GM19328 (cell line): ENCODE results near the gene SMAD3.

Source experiments
- ATAC-seq: cut with Tn5 transposase; IDR thresholded peaks from one replicate; pipeline ENCODE4 v1.9.1; 2021; ENCODE audit warnings: mild to moderate bottlenecking, moderate library complexity; ENCODE audit not compliant: unreplicated experiment

Gene SMAD3

DNA sequence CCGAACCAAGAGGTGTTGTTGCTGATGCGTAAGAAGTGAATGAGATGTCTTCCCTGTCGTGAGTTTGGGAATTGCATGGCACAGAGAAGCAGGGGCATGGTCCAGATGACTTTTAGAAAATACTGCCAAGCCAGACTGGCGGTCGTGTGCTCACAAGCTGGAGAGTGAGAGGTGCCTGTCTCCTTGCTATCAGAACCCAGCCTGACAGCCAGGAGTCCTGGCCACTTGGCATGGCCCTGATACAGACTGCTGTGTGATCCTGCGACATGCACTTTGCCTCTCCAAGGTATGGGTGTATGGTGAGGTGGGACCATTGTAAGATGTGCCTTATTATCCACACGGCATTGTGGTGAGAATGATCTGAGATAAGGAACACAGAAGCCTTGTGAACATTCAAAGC lies 93.0 kb downstream of the SMAD3 start:
- ATAC-seq: no peak

DNA sequence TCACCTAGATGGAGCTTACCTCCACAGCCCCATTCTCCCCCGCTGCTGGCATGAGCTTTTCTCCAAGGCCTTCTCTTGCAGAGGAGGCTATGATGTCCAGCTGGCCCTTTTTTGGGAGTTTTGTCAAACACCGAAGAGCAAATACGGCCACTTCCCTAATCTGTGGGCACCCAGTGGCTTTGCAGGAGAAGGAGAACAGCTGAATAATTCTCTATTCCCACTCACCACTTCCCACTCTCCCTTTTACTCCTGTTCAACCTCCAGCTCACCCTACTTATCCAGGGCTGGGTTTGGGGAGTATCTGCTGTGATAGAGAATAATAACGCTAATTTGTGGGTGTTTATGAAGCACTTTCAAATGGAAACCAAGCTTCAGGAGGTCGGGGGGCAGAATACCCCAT lies 96.0 kb downstream of the SMAD3 start:
- ATAC-seq: no peak

DNA sequence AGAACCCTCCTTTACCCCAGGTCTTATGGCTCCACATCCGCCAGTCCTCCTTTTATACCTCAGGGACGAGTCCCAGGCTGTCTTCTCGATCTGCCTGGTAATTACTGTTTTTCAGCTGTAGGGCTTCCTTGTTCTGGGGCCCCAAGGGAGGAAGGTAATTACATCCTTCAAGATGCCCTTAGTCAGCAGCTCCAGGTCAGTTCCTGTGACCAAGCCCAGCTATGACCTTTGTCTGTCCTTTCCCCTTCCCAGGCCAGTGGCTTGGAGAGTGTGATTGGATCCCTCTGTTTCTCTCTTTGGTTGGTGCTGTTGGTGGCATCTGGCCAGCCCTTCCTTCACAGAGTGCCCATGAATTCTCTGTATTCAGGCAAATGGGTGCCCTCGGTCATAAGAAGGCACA lies 96.5 kb downstream of the SMAD3 start:
- ATAC-seq: no peak

DNA sequence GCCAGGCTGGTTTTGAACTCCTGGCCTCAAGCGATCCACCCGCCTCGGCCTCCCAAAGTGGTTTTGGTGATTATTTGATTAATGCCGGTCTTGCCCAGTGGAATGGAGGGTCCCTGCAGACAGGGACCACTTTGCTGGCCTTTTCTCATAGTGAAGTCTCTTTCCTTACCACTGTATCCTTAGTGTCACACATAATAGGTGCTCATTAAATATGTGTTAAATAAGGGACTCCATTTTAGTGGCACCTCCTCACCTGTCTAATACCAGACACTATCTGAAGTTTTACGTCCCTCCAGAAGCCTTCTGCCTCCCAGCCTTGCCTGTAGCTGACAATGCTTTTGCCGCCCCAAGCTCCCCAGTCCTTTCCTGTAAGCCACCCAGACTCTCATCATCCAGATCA lies 97.8 kb downstream of the SMAD3 start:
- no peak for ATAC-seq

DNA sequence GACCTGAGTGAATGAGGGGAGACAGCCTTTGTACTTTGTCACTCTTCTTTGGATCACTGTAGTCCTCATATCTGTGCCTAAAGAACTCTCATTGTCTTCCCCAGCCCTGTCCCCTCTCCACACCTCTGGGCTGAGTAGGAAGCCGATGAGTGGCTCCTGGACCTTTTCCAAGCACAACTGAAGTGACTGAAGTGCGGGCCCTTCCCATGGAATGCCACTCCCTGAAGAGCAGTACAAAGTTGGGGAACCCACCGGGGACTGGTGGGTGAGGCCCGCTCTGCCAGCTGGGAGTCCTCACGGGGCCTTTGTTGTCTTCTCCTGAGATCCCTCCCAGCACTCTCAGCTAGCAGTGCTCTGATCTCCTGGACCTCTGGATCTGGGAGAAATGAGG lies 99.0 kb downstream of the SMAD3 start:
- no peak for ATAC-seq

DNA sequence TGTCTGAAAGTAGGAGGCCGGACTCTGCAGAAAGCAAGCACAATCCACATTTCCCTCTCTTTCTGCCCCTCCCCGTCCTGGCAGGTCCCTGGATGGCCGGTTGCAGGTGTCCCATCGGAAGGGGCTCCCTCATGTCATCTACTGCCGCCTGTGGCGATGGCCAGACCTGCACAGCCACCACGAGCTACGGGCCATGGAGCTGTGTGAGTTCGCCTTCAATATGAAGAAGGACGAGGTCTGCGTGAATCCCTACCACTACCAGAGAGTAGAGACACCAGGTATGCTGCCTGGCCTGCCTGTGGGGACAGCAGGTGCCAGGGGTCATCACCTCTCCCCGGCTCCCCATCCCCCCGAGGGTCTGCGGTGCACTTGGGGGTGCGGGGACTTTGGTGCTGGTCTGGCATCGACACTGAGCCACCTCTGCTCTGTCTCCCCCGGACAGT lies 99.4 kb downstream of the SMAD3 start:
- ATAC-seq: no peak

DNA sequence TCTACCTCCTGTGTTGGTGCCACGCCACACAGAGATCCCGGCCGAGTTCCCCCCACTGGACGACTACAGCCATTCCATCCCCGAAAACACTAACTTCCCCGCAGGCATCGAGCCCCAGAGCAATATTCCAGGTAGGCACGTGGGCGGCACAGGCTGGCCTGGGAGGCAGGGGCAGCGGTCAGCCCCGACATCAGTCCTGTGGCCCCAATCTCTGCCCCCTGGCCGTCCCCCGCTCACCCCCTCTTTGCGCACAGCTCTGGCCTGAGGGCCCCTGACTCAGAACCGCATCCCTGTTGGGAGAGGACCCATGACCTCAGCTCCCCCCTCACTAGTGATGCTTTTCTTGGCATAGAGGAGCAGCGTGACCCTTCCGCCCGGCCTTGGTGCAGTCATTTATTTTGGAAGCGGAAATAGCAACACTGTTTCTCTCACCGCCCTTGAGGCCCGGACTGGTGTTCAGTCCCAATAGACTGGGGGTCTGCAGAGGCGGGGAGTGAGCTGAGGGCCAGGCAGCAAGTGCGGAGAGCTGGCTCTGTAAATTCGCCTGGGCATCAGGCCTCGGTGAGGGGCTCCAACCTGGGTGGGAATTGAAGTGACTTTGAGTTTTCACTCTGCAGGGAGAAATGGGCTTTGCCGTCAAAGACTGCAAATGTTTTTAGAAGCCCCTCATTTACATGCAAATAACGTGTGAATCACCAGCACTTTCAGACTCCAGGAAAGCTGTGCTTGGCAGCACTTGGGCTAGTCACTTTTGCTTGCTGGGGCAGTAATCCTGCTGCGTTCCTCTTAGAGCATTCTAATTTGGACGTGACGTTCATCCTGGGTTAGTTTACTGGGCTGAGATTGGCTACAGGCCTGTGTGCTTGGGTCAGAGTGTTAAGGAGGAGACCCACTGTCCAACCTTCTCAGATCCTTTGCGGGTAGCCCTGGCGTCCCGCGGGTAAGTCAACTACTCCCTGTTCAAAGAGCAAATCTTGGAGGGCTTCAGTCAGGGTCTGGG lies 100.2 kb downstream of the SMAD3 start:
- ATAC-seq: no peak

DNA sequence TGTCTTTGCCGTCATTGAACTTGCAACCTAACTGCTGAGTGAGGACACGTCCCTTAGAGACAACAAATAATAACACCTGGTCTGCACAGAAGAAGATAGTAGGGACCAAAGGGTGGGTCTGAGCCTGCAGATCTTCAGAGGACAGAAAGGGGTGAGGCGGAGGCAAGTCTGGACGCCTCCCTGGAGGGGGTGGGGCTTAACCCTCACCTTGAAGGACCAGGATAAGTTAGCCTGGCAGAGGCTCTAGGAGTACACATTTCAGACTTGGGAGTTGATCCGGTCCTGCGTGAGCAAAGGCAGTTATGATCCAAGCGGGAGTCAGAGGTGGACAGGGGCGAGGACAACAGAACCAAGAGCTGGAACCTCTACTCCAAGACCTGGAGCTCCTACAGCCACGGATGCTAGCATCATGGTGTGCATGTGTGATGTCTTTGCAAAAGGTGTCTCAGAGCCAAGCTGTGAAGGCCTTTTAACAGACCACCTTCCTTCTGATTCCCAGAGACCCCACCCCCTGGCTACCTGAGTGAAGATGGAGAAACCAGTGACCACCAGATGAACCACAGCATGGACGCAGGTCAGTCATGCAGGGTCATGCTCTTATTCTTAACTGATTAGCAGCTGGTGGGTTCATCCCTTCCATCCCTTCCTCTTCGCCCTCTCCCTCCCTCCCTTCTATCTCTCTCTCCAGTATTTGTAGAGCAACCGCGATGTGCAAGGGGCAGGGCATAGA lies 101.0 kb downstream of the SMAD3 start:
- ATAC-seq: no peak

DNA sequence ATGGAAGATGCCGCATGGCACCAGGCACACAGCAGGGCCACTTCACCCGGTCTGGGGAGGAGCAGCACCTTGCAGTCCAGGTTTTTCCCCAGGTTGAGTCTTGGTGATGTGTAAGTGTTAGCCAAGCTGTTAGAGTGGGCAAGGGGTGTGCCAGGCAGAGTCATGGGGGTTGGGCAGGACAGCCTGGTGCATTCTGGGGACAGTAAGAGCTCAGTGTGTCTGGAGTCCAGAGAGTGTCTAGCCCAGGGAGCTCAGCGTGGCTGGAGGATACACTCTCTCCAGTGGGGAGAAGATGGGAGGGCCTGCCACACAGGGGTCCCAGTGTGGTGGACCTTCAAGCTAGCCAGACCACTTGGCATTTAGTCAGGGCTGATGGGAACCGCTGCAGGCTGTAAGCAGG lies 101.7 kb downstream of the SMAD3 start:
- ATAC-seq: no peak

DNA sequence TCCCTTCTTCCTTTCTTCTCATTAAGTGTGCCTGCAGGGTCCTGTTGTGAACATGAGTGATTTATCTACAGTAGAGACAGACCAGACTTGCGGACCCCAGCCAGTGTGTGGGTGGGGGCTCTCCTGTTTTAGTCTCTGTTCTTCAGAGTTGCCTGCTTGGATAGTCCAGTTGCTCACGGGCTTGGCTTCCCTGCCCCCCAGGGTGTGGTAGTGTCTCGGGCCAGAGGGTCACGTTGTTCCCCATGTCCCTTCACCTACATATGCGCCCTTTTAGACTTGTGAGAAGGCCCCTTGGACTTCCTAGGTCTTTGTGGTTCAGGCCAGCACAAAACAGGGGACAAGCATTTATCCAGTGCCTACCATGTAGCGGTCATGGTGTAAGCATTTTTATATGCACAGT lies 103.3 kb downstream of the SMAD3 start:
- no peak for ATAC-seq

DNA sequence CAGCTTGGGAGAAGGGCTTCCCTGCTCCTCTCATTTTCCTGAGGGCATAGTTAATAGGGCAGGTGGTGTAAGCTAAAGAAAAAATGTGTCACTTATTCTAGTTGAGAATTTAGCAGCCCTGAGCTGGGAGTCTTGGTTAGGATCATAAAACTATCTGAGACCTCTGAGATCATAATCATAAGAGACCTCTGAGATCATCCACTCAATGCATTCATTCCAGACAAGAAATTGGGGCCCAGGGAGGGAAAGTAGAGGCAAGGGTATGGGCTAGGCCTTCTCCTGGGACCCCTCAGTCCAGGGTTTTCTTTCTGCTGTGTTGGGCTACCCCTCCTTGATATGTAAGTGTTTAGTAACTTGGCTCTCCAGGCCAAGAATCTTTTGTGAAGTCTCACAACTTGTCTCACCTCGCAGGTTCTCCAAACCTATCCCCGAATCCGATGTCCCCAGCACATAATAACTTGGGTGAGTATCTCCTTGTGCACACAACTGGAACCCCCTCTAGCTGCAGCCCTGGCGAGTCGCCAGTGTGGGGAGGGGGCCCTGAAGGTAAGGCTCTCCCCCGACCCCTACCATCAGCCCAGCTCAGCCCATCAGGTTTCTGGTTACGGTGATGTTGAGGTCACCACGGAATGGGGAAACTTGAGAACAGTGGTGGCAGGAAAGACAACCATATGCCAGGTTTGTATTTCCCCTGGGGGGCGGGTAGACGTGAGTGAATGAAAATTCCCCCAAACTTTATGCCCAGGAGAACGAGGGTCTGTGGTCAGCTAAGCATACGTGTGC lies 104.9 kb downstream of the SMAD3 start:
- no peak for ATAC-seq

DNA sequence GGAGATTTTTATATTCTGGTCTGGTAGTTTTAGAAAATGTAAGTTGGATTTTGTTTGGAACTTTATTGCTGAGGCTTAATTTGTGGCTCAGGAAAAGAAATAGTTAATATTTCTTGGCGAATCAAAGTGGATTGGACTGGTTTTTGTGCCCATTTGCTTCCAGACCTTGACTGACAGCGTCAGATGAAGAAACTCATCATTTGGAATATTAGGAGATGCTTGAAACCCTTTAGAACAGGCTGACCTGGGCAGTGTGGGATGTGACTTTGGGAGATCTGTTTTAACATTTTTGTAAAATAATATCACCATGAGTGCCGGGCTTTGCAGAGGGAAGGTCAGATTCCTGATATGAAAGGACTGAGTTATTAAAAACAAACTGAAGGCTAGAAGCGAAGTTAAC lies 106.1 kb downstream of the SMAD3 start:
- ATAC-seq: no peak

DNA sequence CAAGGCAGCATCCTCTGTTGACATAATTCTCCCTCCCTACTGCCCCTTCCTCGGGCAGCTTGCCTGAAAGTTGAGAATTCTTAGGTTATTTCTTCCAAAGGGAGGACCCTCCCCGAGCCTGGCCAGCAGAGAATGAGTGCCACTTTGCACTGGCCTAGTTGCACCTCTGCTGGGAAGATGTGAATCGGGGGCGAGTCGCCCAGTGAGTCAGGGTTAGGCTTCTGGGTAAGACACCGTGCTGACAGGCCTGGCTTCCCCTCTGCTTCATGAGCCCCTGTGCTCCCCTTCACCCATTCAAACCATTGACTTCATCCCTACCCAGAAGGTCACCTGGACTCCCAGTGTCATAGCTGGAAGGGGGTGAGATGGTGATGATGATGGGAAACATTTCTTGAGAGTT lies 106.8 kb downstream of the SMAD3 start:
- ATAC-seq: no peak

DNA sequence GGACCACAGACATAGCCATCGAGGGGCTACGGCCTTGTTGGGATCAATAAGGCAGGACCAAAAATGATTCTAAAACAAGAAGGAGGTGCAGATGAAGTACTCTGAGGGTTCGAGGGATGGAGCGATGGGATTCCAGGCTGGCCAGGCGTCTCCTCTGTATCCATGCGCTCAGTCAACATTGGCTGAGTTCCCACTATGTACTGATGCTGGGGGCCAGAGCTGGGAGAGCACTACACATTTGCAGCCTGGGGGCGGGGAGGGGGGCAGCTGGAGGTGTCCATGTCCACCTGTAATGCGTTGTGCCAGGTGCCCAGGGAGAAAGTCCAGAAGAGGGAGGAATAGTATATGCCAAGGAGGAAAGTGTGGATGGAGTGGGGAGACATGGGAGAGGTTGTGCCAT lies 107.6 kb downstream of the SMAD3 start:
- ATAC-seq: no peak

DNA sequence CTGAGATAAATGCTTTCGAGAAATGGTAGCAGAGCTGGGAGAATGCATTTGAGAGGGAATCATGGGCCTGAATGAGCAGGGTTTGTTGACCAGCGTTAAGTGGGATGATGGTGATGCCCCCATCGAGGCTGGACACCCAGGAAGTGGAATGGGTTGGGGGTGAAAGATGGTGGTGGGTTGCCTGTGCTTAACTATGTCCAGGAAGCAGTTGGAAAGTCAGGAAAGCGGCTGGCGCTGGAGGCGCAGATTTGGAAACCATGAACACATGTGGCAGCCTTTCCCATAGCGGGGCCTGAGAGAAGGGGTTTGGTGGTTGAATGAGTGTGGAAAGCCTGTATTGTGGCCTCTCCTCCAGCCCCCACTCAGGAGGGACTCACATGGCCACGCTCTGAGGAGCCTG lies 108.4 kb downstream of the SMAD3 start:
- ATAC-seq: no peak

DNA sequence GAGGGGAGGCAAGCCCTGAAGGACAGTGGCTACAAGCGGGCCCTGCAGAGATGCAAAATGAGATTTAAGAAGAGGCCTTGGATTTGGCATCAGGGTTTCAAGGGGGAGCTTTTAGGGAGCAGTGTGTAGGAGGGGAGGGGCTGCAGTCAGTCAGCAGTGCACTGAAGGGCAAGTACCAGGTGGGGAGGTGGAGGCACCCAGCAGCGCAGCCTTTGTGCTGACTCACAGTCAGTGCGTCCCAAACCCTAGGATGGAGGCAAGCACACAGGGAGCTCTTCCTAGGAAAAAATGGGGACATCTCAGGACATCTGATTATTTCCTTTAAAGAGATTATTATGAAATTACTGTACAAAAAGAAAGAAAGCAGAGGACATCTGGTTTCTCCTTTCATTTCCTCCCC lies 109.0 kb downstream of the SMAD3 start:
- ATAC-seq: no peak

DNA sequence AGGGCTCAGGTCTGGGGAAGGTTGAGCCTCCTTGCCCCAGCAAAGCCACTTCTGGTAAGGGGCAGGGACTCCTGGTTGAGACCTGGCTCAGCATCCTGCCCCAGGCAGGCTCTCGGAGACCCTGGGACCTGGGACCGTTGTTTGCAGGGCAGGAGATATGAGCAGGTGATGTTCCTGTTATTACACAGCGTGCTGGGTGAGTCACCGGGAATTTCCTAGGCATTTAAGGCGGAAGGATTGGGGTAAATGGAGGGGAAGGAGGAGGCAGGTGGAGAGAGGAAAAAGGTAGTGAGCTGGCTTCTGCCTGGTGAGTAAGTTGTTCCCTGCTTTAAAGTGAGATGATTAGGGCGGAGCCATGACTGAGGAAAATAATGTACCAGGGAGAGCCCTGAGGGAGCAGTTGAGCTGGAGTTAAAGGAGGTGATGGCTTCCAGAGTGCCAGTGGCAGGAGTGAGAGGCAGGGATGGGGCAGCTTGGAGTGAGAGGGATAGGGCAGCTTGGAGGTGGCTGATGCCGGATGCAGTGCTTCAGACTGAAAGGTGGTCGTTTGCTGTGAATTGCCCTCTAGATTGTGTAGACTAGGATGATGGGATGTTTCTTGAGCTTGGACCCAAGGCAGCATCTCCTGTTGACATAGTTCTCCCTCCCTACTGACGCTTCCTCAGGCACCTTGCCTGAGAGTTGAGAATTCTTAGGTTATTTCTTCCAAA lies 109.6 kb downstream of the SMAD3 start:
- ATAC-seq: no peak

DNA sequence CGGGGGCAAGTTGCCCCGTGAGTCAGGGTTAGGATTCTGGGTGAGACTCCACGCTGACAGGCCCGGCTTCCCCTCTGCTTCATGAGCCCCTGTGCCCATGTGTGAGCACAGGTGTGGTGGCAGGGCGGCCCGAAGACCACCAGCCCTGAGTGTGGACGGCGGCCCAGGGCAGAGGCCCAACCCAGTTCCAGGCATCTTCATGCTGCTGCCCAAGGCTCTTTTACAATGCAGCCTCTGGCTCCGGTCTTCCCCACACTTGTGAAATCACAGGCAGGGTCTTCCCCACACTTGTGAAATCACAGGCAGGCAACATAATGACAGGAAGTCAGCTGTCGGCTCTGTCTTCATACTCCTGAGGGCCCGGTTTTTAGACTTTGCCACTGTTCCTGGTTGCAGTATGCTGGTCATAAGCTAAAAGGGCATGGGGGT lies 110.3 kb downstream of the SMAD3 start:
- ATAC-seq: no peak

DNA sequence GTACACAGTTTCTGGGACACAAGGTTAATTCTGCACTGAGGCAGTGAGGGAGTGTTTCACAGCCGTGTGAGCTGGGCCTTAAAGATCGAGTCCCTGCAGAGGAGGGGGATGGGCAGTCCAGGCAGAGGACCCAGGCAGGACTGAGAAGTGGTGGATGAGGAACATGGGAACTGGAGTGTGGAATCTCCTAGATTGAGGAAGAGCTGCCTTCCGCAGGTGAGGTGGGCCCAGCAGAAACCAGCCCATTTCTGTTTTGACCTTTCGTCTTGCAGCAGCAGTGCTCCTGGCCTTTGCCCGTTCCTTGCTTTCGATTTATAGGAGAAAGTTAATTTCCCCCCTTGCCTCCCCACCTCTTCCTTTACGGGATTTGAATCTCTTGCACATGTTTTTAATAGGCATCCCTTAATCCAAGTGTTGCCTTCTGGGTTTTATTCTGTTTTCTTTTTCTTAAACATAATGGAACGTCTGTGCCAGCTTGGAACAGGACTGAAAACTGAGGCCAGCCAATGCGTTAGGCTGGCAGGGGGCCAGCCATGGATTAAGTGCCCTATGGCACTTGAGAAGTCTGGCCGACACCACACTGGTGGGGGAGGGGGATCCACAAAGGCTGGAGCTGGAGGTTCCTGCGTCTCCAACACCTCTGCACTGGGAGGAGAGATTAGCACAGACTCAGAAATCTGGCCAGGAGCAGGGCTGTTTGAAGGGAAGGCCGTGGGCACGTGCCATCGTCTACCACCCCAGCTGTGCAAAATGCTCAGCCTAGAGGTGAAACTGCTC lies 111.0 kb downstream of the SMAD3 start:
- no peak for ATAC-seq

DNA sequence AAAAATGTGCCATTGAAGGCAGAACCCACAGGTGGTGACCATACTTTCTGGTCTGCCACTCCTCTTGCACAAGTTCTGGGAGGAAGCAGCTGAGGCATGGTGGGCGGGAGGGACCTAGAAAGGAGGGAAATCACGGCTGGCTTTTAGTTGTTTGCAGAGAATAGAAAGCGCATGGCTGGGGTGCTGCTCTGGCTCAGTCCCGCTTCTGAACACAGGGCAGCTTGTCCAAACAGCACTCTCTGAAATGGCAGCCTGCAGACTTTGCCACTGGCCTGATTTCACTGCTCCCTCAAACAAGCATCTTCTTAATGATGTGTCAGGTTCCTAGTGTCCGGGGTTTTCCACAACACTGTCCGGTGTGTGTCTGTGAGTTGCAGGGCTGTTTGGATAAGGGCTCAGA lies 112.3 kb downstream of the SMAD3 start:
- no peak for ATAC-seq
